WTC11 (cell line): Measurements from ENCODE around the gene EHBP1L1. TPM values are rescaled to one million over a fixed set of nuclear protein-coding genes. Genes with fewer than 3 reads are reported as not detected.

Source experiments
- ATAC-seq: fragments of 200-7000 bp; cut with Tn5 transposase; 2 replicates; pipeline ENCODE4 v1.10.0; 2021; ENCODE audit warnings: mild to moderate bottlenecking, moderate library complexity
- CTCF ChIA-PET: fragments of 300-600 bp; sonication (Branson Sonifier 250); formaldehyde crosslinking; loops from one replicate; lab custom pipeline; 2021; ENCODE audit warnings: antibody characterized with exemption; lab: Charles Lee
- POLR2A ChIA-PET: fragments of 350-600 bp; sonication (Branson Sonifier 250); formaldehyde crosslinking; loops from one replicate; lab custom pipeline; 2021; ENCODE audit warnings: antibody characterized with exemption; lab: Charles Lee
- DNase-seq: peaks from one replicate; pipeline ENCODE4 v3.0.0; 2021; ENCODE audit warnings: low spot score
- H3K27ac Mint-ChIP-seq: 2 replicates; pipeline ENCODE4 v1.8.0; 2021; ENCODE audit warnings: mixed read lengths
- H3K27me3 Mint-ChIP-seq: 2 replicates; pipeline ENCODE4 v1.8.0; 2021; ENCODE audit warnings: low read depth, mild to moderate bottlenecking, moderate library complexity, mixed read lengths
- H3K36me3 Mint-ChIP-seq: 2 replicates; pipeline ENCODE4 v1.8.0; 2021; ENCODE audit warnings: mixed read lengths
- H3K4me1 Mint-ChIP-seq: 2 replicates; pipeline ENCODE4 v1.8.0; 2022; ENCODE audit warnings: mixed read lengths
- H3K4me3 Mint-ChIP-seq: 2 replicates; pipeline ENCODE4 v1.8.0; 2021; ENCODE audit warnings: mild to moderate bottlenecking, moderate library complexity, mixed read lengths
- H3K9me3 Mint-ChIP-seq: 2 replicates; pipeline ENCODE4 v1.8.0; 2021; ENCODE audit warnings: mixed read lengths
- OVOL2 ChIP-seq: fragments of 250-450 bp; sonication (Bioruptor Pico); IDR thresholded peaks from 2 replicates; pipeline ENCODE4 v1.9.0; 2021; ENCODE audit warnings: mild to moderate bottlenecking, borderline replicate concordance
- SMAD3 ChIP-seq: sonication (generic); formaldehyde crosslinking; IDR thresholded peaks from 2 replicates; pipeline ENCODE4 v1.8.0; 2022; ENCODE audit warnings: missing genetic modification reagents, mild to moderate bottlenecking, borderline replicate concordance
- ZBTB21 ChIP-seq: sonication (generic); formaldehyde crosslinking; IDR thresholded peaks from 2 replicates; pipeline ENCODE4 v1.8.1; 2023; ENCODE audit warnings: mild to moderate bottlenecking, missing genetic modification reagents, borderline replicate concordance
- ZNF121 ChIP-seq: sonication (generic); formaldehyde crosslinking; IDR thresholded peaks from 2 replicates; pipeline ENCODE4 v1.8.0; 2023; ENCODE audit warnings: missing genetic modification reagents
- ZNF396 ChIP-seq: fragments of 250-450 bp; sonication (Bioruptor Pico); IDR thresholded peaks from 2 replicates; pipeline ENCODE4 v1.8.0; 2021; ENCODE audit warnings: mild to moderate bottlenecking, moderate library complexity, borderline replicate concordance
- total RNA-seq: library from RNA; stranded (reverse); gene quantifications from 3 replicates; pipeline ENCODE4 v1.2.3, GENCODE V29; 2021
- TF ChIP-seq, protein P1 (sequence below): sonication (generic); formaldehyde crosslinking; IDR thresholded peaks from 2 replicates; pipeline ENCODE4 v1.8.0; 2022; ENCODE audit warnings: missing genetic modification reagents
- TF ChIP-seq, protein P2 (sequence below): sonication (generic); formaldehyde crosslinking; IDR thresholded peaks from 2 replicates; pipeline ENCODE4 v1.8.0; 2022; ENCODE audit warnings: mild to moderate bottlenecking, missing genetic modification reagents
- TF ChIP-seq, protein P3 (sequence below): sonication (generic); formaldehyde crosslinking; IDR thresholded peaks from 2 replicates; pipeline ENCODE4 v1.8.1; 2023; ENCODE audit warnings: mild to moderate bottlenecking, missing genetic modification reagents
- TF ChIP-seq, protein P4 (sequence below): sonication (generic); formaldehyde crosslinking; IDR thresholded peaks from 2 replicates; pipeline ENCODE4 v1.8.1; 2023; ENCODE audit warnings: mild to moderate bottlenecking, missing genetic modification reagents, moderate library complexity
- TF ChIP-seq, protein P5 (sequence below): sonication (generic); formaldehyde crosslinking; IDR thresholded peaks from 2 replicates; pipeline ENCODE4 v1.8.1; 2023; ENCODE audit warnings: mild to moderate bottlenecking, moderate library complexity, missing genetic modification reagents
- TF ChIP-seq, protein P6 (sequence below): sonication (generic); formaldehyde crosslinking; IDR thresholded peaks from 2 replicates; pipeline ENCODE4 v1.8.0; 2023; ENCODE audit warnings: mild to moderate bottlenecking, missing genetic modification reagents
- TF ChIP-seq, protein P7 (sequence below): fragments of 250-450 bp; sonication (Bioruptor Pico); IDR thresholded peaks from 2 replicates; pipeline ENCODE4 v1.9.0; 2021; ENCODE audit warnings: mild to moderate bottlenecking, borderline replicate concordance

The EHBP1L1 gene
- total RNA-seq, 1 experiment from 2014 or later = 11.8 TPM

DNA sequence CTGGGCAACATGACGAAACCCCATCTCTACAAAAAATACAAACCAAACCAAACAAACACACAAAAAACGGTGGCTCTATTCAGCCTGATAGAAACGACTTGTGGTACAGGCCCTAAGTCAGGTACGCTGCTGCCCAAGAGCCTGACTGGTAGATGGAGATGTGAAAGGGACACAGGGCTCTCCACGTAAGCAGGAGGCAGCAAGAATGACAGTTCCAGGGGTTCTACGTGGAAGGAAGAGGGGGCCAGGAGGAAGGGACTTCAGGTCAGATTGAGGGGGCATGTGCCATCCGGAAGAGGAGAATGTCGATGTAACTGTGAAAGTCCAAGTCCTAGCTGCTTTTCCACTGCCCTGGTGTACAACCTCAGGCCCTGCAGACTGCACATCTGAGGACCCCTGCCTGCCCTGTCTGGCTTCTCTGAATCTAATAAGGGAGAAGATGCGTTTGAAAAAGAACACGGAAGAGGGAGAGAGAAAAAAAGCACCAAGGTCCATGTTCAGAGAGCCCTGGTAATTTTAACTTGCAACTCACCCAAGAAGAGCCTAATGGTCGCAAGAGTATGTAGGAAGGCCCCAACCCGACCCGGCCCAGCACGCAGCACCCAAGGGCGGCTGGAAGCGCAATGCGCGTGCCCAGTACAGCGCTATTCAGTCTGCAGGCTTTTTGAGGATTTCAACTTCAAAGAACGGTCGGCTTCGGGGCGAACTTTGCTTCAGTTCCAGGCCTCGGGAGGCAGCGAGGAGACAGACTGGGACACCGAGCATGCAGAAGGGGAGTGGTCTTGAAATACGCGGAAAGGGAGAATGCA is 6.5 kb upstream of the EHBP1L1 start (continued):
- TF ChIP-seq, protein P1, sequence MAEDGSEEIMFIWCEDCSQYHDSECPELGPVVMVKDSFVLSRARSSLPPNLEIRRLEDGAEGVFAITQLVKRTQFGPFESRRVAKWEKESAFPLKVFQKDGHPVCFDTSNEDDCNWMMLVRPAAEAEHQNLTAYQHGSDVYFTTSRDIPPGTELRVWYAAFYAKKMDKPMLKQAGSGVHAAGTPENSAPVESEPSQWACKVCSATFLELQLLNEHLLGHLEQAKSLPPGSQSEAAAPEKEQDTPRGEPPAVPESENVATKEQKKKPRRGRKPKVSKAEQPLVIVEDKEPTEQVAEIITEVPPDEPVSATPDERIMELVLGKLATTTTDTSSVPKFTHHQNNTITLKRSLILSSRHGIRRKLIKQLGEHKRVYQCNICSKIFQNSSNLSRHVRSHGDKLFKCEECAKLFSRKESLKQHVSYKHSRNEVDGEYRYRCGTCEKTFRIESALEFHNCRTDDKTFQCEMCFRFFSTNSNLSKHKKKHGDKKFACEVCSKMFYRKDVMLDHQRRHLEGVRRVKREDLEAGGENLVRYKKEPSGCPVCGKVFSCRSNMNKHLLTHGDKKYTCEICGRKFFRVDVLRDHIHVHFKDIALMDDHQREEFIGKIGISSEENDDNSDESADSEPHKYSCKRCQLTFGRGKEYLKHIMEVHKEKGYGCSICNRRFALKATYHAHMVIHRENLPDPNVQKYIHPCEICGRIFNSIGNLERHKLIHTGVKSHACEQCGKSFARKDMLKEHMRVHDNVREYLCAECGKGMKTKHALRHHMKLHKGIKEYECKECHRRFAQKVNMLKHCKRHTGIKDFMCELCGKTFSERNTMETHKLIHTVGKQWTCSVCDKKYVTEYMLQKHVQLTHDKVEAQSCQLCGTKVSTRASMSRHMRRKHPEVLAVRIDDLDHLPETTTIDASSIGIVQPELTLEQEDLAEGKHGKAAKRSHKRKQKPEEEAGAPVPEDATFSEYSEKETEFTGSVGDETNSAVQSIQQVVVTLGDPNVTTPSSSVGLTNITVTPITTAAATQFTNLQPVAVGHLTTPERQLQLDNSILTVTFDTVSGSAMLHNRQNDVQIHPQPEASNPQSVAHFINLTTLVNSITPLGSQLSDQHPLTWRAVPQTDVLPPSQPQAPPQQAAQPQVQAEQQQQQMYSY (CRISPR knock-in tag) = no peak
- 0 out of 2 replicates have a peak, but pooled peaks have one; percentile 11 for TF ChIP-seq ZBTB21 (CRISPR knock-in tag)

DNA sequence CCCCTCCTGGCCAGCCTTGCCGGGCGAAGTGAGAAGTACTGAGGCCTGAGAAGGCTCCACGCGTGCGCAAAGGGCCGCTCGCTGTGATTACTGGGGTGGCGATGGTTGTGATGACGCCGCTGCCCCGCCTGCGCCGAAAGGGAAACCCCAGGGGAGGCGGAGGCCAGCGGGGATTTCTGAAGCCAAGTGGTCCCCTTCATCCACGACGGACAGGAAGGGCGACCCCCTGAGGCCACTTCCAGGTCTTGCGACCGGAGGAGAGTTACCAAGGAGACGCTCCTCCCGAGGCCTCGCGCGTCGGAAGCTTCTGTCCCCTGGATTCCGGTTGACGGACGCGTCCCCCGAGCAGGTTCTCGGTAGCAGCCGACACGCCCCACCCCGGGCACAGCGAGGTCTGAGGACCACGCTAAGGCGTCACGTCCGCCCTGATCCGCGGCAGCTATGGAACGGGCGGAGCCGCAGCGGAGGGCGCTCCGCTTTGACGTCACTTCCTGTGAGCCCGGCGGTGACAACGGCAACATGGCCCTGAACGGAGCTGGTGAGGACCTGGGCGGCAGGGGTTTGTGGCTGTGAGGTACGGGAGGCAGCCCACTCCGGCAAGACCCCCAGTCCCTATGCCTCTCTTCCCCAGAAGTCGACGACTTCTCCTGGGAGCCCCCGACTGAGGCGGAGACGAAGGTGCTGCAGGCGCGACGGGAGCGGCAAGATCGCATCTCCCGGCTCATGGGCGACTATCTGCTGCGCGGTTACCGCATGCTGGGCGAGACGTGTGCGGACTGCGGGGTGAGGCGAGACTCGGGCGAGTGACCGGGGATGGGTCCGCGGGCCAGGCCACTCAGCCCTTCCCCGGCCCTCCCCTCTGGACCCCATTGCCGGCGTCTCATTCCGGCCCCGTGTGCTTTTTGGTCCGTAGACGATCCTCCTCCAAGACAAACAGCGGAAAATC is 5.6 kb upstream of the EHBP1L1 start, which contains the start of gene ZNRD2:
ZNRD2 (plus strand) TSS at position 505 of the 946 bp plus-strand sequence; CDS start at position 520, 15 bp downstream.
- H3K27ac Mint-ChIP-seq = peak within 1 kb of the TSS; percentile 98
- peaks cover 41% of the 10 kb centered on the region for H3K4me1 Mint-ChIP-seq
- 0 out of 2 replicates have a peak, but pooled peaks cover 3% of the 10 kb centered on the region for H3K36me3 Mint-ChIP-seq
- DNase-seq (peak; percentile 98), ATAC-seq (peak; percentile 75)
- peaks cover 7% of the 10 kb centered on the region for H3K27me3 Mint-ChIP-seq
- CTCF ChIA-PET = interaction anchor here (0.5 to 6.1 kb wide), 29 partner anchors 10 to 904 kb away, joined by 3 to 270 read pairs (median 4); partner anchors contain the start of genes FIBP, KCNK7, LTBP3 and MAP3K11
- H3K4me3 Mint-ChIP-seq = peak within 1 kb of the TSS; percentile 99
- no peaks in the 10 kb centered on the region for H3K9me3 Mint-ChIP-seq
- POLR2A ChIA-PET = interaction anchor here (1.0 to 1.5 kb wide), 8 partner anchors 10 to 62 kb away, joined by 3 to 10 read pairs (median 3); no protein-coding TSS in a partner anchor
- TF ChIP-seq, protein P2, sequence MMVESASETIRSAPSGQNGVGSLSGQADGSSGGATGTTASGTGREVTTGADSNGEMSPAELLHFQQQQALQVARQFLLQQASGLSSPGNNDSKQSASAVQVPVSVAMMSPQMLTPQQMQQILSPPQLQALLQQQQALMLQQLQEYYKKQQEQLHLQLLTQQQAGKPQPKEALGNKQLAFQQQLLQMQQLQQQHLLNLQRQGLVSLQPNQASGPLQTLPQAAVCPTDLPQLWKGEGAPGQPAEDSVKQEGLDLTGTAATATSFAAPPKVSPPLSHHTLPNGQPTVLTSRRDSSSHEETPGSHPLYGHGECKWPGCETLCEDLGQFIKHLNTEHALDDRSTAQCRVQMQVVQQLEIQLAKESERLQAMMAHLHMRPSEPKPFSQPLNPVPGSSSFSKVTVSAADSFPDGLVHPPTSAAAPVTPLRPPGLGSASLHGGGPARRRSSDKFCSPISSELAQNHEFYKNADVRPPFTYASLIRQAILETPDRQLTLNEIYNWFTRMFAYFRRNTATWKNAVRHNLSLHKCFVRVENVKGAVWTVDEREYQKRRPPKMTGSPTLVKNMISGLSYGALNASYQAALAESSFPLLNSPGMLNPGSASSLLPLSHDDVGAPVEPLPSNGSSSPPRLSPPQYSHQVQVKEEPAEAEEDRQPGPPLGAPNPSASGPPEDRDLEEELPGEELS = peak; percentile 81
- 0 out of 2 replicates have a peak, but pooled peaks have one; percentile 19 for TF ChIP-seq ZNF121 (CRISPR knock-in tag)
- TF ChIP-seq, protein P3, sequence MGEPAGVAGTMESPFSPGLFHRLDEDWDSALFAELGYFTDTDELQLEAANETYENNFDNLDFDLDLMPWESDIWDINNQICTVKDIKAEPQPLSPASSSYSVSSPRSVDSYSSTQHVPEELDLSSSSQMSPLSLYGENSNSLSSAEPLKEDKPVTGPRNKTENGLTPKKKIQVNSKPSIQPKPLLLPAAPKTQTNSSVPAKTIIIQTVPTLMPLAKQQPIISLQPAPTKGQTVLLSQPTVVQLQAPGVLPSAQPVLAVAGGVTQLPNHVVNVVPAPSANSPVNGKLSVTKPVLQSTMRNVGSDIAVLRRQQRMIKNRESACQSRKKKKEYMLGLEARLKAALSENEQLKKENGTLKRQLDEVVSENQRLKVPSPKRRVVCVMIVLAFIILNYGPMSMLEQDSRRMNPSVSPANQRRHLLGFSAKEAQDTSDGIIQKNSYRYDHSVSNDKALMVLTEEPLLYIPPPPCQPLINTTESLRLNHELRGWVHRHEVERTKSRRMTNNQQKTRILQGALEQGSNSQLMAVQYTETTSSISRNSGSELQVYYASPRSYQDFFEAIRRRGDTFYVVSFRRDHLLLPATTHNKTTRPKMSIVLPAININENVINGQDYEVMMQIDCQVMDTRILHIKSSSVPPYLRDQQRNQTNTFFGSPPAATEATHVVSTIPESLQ = no peak
- peak; percentile 77; the same call in 1 of the 2 replicates for TF ChIP-seq SMAD3 (CRISPR knock-in tag)
- TF ChIP-seq, protein P4, sequence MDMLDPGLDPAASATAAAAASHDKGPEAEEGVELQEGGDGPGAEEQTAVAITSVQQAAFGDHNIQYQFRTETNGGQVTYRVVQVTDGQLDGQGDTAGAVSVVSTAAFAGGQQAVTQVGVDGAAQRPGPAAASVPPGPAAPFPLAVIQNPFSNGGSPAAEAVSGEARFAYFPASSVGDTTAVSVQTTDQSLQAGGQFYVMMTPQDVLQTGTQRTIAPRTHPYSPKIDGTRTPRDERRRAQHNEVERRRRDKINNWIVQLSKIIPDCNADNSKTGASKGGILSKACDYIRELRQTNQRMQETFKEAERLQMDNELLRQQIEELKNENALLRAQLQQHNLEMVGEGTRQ = 0 out of 2 replicates have a peak, but pooled peaks have one; percentile 41
- no peak for TF ChIP-seq ZNF396
- TF ChIP-seq, protein P5, sequence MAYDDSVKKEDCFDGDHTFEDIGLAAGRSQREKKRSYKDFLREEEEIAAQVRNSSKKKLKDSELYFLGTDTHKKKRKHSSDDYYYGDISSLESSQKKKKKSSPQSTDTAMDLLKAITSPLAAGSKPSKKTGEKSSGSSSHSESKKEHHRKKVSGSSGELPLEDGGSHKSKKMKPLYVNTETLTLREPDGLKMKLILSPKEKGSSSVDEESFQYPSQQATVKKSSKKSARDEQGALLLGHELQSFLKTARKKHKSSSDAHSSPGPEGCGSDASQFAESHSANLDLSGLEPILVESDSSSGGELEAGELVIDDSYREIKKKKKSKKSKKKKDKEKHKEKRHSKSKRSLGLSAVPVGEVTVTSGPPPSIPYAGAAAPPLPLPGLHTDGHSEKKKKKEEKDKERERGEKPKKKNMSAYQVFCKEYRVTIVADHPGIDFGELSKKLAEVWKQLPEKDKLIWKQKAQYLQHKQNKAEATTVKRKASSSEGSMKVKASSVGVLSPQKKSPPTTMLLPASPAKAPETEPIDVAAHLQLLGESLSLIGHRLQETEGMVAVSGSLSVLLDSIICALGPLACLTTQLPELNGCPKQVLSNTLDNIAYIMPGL = peak; percentile 95
- TF ChIP-seq, protein P6, sequence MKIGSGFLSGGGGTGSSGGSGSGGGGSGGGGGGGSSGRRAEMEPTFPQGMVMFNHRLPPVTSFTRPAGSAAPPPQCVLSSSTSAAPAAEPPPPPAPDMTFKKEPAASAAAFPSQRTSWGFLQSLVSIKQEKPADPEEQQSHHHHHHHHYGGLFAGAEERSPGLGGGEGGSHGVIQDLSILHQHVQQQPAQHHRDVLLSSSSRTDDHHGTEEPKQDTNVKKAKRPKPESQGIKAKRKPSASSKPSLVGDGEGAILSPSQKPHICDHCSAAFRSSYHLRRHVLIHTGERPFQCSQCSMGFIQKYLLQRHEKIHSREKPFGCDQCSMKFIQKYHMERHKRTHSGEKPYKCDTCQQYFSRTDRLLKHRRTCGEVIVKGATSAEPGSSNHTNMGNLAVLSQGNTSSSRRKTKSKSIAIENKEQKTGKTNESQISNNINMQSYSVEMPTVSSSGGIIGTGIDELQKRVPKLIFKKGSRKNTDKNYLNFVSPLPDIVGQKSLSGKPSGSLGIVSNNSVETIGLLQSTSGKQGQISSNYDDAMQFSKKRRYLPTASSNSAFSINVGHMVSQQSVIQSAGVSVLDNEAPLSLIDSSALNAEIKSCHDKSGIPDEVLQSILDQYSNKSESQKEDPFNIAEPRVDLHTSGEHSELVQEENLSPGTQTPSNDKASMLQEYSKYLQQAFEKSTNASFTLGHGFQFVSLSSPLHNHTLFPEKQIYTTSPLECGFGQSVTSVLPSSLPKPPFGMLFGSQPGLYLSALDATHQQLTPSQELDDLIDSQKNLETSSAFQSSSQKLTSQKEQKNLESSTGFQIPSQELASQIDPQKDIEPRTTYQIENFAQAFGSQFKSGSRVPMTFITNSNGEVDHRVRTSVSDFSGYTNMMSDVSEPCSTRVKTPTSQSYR (CRISPR knock-in tag) = no peak
- TF ChIP-seq, protein P7, sequence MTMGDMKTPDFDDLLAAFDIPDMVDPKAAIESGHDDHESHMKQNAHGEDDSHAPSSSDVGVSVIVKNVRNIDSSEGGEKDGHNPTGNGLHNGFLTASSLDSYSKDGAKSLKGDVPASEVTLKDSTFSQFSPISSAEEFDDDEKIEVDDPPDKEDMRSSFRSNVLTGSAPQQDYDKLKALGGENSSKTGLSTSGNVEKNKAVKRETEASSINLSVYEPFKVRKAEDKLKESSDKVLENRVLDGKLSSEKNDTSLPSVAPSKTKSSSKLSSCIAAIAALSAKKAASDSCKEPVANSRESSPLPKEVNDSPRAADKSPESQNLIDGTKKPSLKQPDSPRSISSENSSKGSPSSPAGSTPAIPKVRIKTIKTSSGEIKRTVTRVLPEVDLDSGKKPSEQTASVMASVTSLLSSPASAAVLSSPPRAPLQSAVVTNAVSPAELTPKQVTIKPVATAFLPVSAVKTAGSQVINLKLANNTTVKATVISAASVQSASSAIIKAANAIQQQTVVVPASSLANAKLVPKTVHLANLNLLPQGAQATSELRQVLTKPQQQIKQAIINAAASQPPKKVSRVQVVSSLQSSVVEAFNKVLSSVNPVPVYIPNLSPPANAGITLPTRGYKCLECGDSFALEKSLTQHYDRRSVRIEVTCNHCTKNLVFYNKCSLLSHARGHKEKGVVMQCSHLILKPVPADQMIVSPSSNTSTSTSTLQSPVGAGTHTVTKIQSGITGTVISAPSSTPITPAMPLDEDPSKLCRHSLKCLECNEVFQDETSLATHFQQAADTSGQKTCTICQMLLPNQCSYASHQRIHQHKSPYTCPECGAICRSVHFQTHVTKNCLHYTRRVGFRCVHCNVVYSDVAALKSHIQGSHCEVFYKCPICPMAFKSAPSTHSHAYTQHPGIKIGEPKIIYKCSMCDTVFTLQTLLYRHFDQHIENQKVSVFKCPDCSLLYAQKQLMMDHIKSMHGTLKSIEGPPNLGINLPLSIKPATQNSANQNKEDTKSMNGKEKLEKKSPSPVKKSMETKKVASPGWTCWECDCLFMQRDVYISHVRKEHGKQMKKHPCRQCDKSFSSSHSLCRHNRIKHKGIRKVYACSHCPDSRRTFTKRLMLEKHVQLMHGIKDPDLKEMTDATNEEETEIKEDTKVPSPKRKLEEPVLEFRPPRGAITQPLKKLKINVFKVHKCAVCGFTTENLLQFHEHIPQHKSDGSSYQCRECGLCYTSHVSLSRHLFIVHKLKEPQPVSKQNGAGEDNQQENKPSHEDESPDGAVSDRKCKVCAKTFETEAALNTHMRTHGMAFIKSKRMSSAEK (CRISPR knock-in tag) = no peak
- no peak for TF ChIP-seq OVOL2 (CRISPR knock-in tag)
